Spinal cord (tissue), 10 donors: ENCODE measurements around the gene IQSEC1. TPM values are rescaled to one million over a fixed set of nuclear protein-coding genes. Genes with fewer than 3 reads are reported as not detected.
A peak's percentile ranks its signal among the peaks of the same experiment; 100 is the strongest.

Source experiments
- DNase-seq, 6 donors: peaks; one replicate each; pipeline versions ENCODE4 v3.0.0 to v3.0.0-alpha.2; 2013 to 2015; ENCODE audit warnings: low spot score in 6 of 6, low read depth in 4 of 6
- H3K27ac ChIP-seq: one replicate; pipeline ENCODE4 v1.5.1; 2013; ENCODE audit warnings: low read depth, low read length, control low read depth
- H3K27me3 ChIP-seq: one replicate; pipeline ENCODE4 v1.6.1; 2013; ENCODE audit warnings: low read length; ENCODE audit not compliant: control insufficient read depth, insufficient read depth
- H3K36me3 ChIP-seq: one replicate; pipeline ENCODE4 v1.6.1; 2013; ENCODE audit warnings: low read length; ENCODE audit not compliant: control insufficient read depth, insufficient read depth
- H3K4me1 ChIP-seq: one replicate; pipeline ENCODE4 v1.6.1; 2013; ENCODE audit warnings: low read length; ENCODE audit not compliant: control insufficient read depth, insufficient read depth
- H3K4me3 ChIP-seq: one replicate; pipeline ENCODE4 v1.5.1; 2013; ENCODE audit warnings: low read depth, low read length, control low read depth
- H3K9me3 ChIP-seq: one replicate; pipeline ENCODE4 v1.6.1; 2013; ENCODE audit warnings: low read length; ENCODE audit not compliant: control insufficient read depth, insufficient read depth
- WGBS: methylation state at CpG from one replicate; pipeline ENCODE4 v1.1.5; 2013; ENCODE audit warnings: missing lambda C conversion rate; ENCODE audit not compliant: insufficient coverage; 5-methylcytosine and 5-hydroxymethylcytosine counted together
- polyA plus RNA-seq, 2 donors: library from polyadenylated mRNA; unstranded; fragments of 120-200 nt; gene quantifications; one replicate each; pipeline ENCODE4 v1.2.1, GENCODE V29; 2013; ENCODE audit not compliant: insufficient read length in 2 of 2
- total RNA-seq, 2 donors: library from RNA; depleted of rRNA in 1 of 2; stranded (reverse); fragments of 120-200 nt in 1 of 2; fragments of >200 nt in 1 of 2; gene quantifications; one replicate each; pipeline versions ENCODE4 v1.2.3 to v1.2.4, GENCODE V29; 2013 to 2014
- donor health status: healthy.

IQSEC1 gene
- total and polyA plus RNA-seq, 4 donors = 40.2 to 87.1 (median 63.6) TPM

GRCh38 chr3:13115576-13115910 lies 42.3 kb upstream of the IQSEC1 start:
- no peaks in the 10 kb centered on the region for H3K9me3 ChIP-seq
- 89% methylated on average over 8 of the region's 8 CpGs for WGBS
- H3K4me3 ChIP-seq = no peak overlapping the region
- no peak for DNase-seq
- H3K27me3 ChIP-seq = no peaks in the 10 kb centered on the region
- H3K4me1 ChIP-seq = peaks cover 27% of the 10 kb centered on the region
- H3K36me3 ChIP-seq = no peaks in the 10 kb centered on the region
- H3K27ac ChIP-seq = no peak overlapping the region

GRCh38 chr3:13114811-13115575 lies 41.8 kb upstream of the IQSEC1 start:
- Histone ChIP-seq H3K36me3 (no peaks in the 10 kb centered on the region), H3K4me1 (peaks cover 27% of the 10 kb centered on the region), H3K27ac (no peak overlapping the region), H3K27me3 (no peaks in the 10 kb centered on the region), H3K9me3 (no peaks in the 10 kb centered on the region), H3K4me3 (no peak overlapping the region)
- 86% methylated on average over 12 of the region's 14 CpGs for WGBS
- no peak for DNase-seq

- H3K9me3 ChIP-seq = no peaks in the 10 kb centered on the region
- WGBS = 82% methylated on average over 26 of the region's 27 CpGs
- DNase-seq = no peak
These were observed 40.4 kb upstream of the IQSEC1 start for GRCh38 chr3:13113346-13114330.

GRCh38 chr3:13112521-13113345 lies 39.5 kb upstream of the IQSEC1 start:
- DNase-seq = no peak
- Histone ChIP-seq H3K27me3 (no peaks in the 10 kb centered on the region), H3K4me1 (peaks cover 21% of the 10 kb centered on the region), H3K4me3 (no peak overlapping the region), H3K9me3 (no peaks in the 10 kb centered on the region), H3K36me3 (no peaks in the 10 kb centered on the region), H3K27ac (no peak overlapping the region)
- 69% methylated on average over 16 of the region's 16 CpGs for WGBS

More at GRCh38 chr3:13113346-13114330, 40.4 kb upstream of the IQSEC1 start:
- Histone ChIP-seq H3K27ac (no peak overlapping the region), H3K4me3 (no peak overlapping the region), H3K4me1 (peaks cover 21% of the 10 kb centered on the region), H3K27me3 (no peaks in the 10 kb centered on the region), H3K36me3 (no peaks in the 10 kb centered on the region)

GRCh38 chr3:13111873-13112520 lies 38.8 kb upstream of the IQSEC1 start:
- Histone ChIP-seq H3K9me3 (no peaks in the 10 kb centered on the region), H3K27me3 (no peaks in the 10 kb centered on the region)
- whole genome bisulfite sequencing = 76% methylated on average over 12 of the region's 13 CpGs

GRCh38 chr3:13111173-13111872 lies 38.1 kb upstream of the IQSEC1 start:
- WGBS = 76% methylated on average over 5 of the region's 9 CpGs
- Histone ChIP-seq H3K4me1 (peaks cover 21% of the 10 kb centered on the region), H3K4me3 (no peak overlapping the region), H3K27me3 (no peaks in the 10 kb centered on the region), H3K9me3 (no peaks in the 10 kb centered on the region), H3K27ac (no peak overlapping the region), H3K36me3 (no peaks in the 10 kb centered on the region)
- DNase-seq = no peak

More at GRCh38 chr3:13111873-13112520, 38.8 kb upstream of the IQSEC1 start:
- Histone ChIP-seq H3K4me3 (no peak overlapping the region), H3K36me3 (no peaks in the 10 kb centered on the region), H3K4me1 (peaks cover 21% of the 10 kb centered on the region), H3K27ac (no peak overlapping the region)
- no peak for DNase-seq

- no peak overlapping the region for H3K4me3 ChIP-seq
- H3K4me1 ChIP-seq = peaks cover 21% of the 10 kb centered on the region
- no peaks in the 10 kb centered on the region for H3K36me3 ChIP-seq
- 39% methylated on average over 2 of the region's 8 CpGs for WGBS
- no peaks in the 10 kb centered on the region for H3K27me3 ChIP-seq
- DNase-seq = peak in 2 of 6 donors; percentile 45 to 82
- H3K27ac ChIP-seq = no peak overlapping the region
- H3K9me3 ChIP-seq = no peaks in the 10 kb centered on the region
These were observed 37.5 kb upstream of the IQSEC1 start for GRCh38 chr3:13110678-13111116.

GRCh38 chr3:13109516-13109915 lies 36.3 kb upstream of the IQSEC1 start:
- H3K27me3 ChIP-seq = no peaks in the 10 kb centered on the region

More at GRCh38 chr3:13109516-13109915, 36.3 kb upstream of the IQSEC1 start:
- WGBS = 100% methylated on average over 1 of the region's 5 CpGs
- H3K4me3 ChIP-seq = no peak overlapping the region
- no peak for DNase-seq
- H3K27ac ChIP-seq = no peak overlapping the region
- no peaks in the 10 kb centered on the region for H3K9me3 ChIP-seq
- no peaks in the 10 kb centered on the region for H3K36me3 ChIP-seq
- peaks cover 21% of the 10 kb centered on the region for H3K4me1 ChIP-seq
